ENCODE measurements around the gene QDPR. TPM values are rescaled to one million over a fixed set of nuclear protein-coding genes. Genes with fewer than 3 reads are reported as not detected.

Gene QDPR
- 10 to 100 TPM; 20.5 to 28.9 (median 23.6) TPM for polyA plus RNA-seq

- peak within 1 kb of the TSS; percentile 3 to 79 (median 64) for H3K27ac Mint-ChIP-seq
- peaks cover 0 to 6% (median 5%) of the 10 kb centered on the region in 3 donors for H3K27me3 Mint-ChIP-seq (ENCODE audit: low read depth in 3 of 3)
- DNase-seq = peak; percentile 61 to 65 (median 64)
- no peaks in the 10 kb centered on the region for H3K9me3 Mint-ChIP-seq
- peak within 1 kb of the TSS; percentile 92 to 97 (median 95) for H3K4me3 Mint-ChIP-seq
- H3K36me3 Mint-ChIP-seq = no peaks in the 10 kb centered on the region
- H3K4me1 Mint-ChIP-seq = peaks cover 29 to 38% of the 10 kb centered on the region in 2 donors
Measured at GRCh38 chr4:17511950-17512795, at the start of gene QDPR. Gene QDPR (minus strand): TSS chr4:17512090. CDS start chr4:17512054, 36 bp downstream.

- no peak for DNase-seq
- H3K4me3 Mint-ChIP-seq = no peak overlapping the region
- H3K36me3 Mint-ChIP-seq = no peaks in the 10 kb centered on the region
- no peaks in the 10 kb centered on the region for H3K4me1 Mint-ChIP-seq
- H3K27me3 Mint-ChIP-seq (ENCODE audit: low read depth in 3 of 3) = no peaks in the 10 kb centered on the region
- no peaks in the 10 kb centered on the region for H3K9me3 Mint-ChIP-seq
- no peak overlapping the region for H3K27ac Mint-ChIP-seq
Measured at GRCh38 chr4:17561195-17561909, 49.5 kb upstream of the QDPR start.

- no peaks in the 10 kb centered on the region for H3K9me3 Mint-ChIP-seq
- DNase-seq = no peak
- peaks cover 0 to 3% (median 1%) of the 10 kb centered on the region in 3 donors for H3K27me3 Mint-ChIP-seq (ENCODE audit: low read depth in 3 of 3)
- H3K36me3 Mint-ChIP-seq = no peaks in the 10 kb centered on the region
- H3K4me1 Mint-ChIP-seq = no peaks in the 10 kb centered on the region
- H3K27ac Mint-ChIP-seq = no peak overlapping the region
- H3K4me3 Mint-ChIP-seq = no peak overlapping the region
Measured at GRCh38 chr4:17560065-17560673, 48.3 kb upstream of the QDPR start.

- Mint-ChIP-seq H3K27ac (no peak overlapping the region), H3K4me1 (no peaks in the 10 kb centered on the region)
Measured at GRCh38 chr4:17559709-17560048, 47.8 kb upstream of the QDPR start.

GRCh38 chr4:17558941-17559708 lies 47.2 kb upstream of the QDPR start:
- Mint-ChIP-seq H3K27ac (no peak overlapping the region), H3K4me1 (no peaks in the 10 kb centered on the region), H3K4me3 (no peak overlapping the region), H3K27me3 (ENCODE audit: low read depth in 3 of 3) (peaks cover 0 to 9% (median 5%) of the 10 kb centered on the region in 3 donors), H3K9me3 (peaks cover 0 to 2% (median 0%) of the 10 kb centered on the region in 6 donors), H3K36me3 (no peaks in the 10 kb centered on the region)
- no peak for DNase-seq

More at GRCh38 chr4:17559709-17560048, 47.8 kb upstream of the QDPR start:
- H3K9me3 Mint-ChIP-seq = peaks cover 0 to 2% (median 0%) of the 10 kb centered on the region in 6 donors
- peaks cover 0 to 8% (median 4%) of the 10 kb centered on the region in 3 donors for H3K27me3 Mint-ChIP-seq (ENCODE audit: low read depth in 3 of 3)
- no peak for DNase-seq
- no peaks in the 10 kb centered on the region for H3K36me3 Mint-ChIP-seq
- H3K4me3 Mint-ChIP-seq = no peak overlapping the region

- H3K27ac Mint-ChIP-seq = no peak overlapping the region
- H3K4me3 Mint-ChIP-seq = no peak overlapping the region
- no peak for DNase-seq
Measured at GRCh38 chr4:17557880-17558279, 46.0 kb upstream of the QDPR start.

GRCh38 chr4:17556498-17556897 lies 44.6 kb upstream of the QDPR start:
- Mint-ChIP-seq H3K4me1 (no peaks in the 10 kb centered on the region), H3K36me3 (no peaks in the 10 kb centered on the region), H3K27ac (no peak overlapping the region), H3K4me3 (no peak overlapping the region), H3K27me3 (ENCODE audit: low read depth in 3 of 3) (peaks cover 2 to 9% (median 5%) of the 10 kb centered on the region in 3 donors), H3K9me3 (peaks cover 0 to 2% (median 0%) of the 10 kb centered on the region in 6 donors)
- DNase-seq = no peak

More at GRCh38 chr4:17557880-17558279, 46.0 kb upstream of the QDPR start:
- H3K36me3 Mint-ChIP-seq = no peaks in the 10 kb centered on the region
- H3K4me1 Mint-ChIP-seq = no peaks in the 10 kb centered on the region
- H3K9me3 Mint-ChIP-seq = peaks cover 0 to 2% (median 0%) of the 10 kb centered on the region in 6 donors
- peaks cover 0 to 9% (median 5%) of the 10 kb centered on the region in 3 donors for H3K27me3 Mint-ChIP-seq (ENCODE audit: low read depth in 3 of 3)

- no peaks in the 10 kb centered on the region for H3K36me3 Mint-ChIP-seq
- peaks cover 0 to 2% (median 0%) of the 10 kb centered on the region in 6 donors for H3K9me3 Mint-ChIP-seq
- no peak overlapping the region for H3K27ac Mint-ChIP-seq
- H3K27me3 Mint-ChIP-seq (ENCODE audit: low read depth in 3 of 3) = peaks cover 5 to 13% (median 5%) of the 10 kb centered on the region in 3 donors
- no peaks in the 10 kb centered on the region for H3K4me1 Mint-ChIP-seq
- no peak for DNase-seq
- no peak overlapping the region for H3K4me3 Mint-ChIP-seq
Measured at GRCh38 chr4:17554568-17554967, 42.7 kb upstream of the QDPR start.

GRCh38 chr4:17552427-17552826 lies 40.5 kb upstream of the QDPR start:
- H3K36me3 Mint-ChIP-seq = no peaks in the 10 kb centered on the region
- H3K27me3 Mint-ChIP-seq (ENCODE audit: low read depth in 3 of 3) = peaks cover 5 to 13% (median 8%) of the 10 kb centered on the region in 3 donors
- peaks cover 0 to 2% (median 0%) of the 10 kb centered on the region in 6 donors for H3K9me3 Mint-ChIP-seq
- no peak for DNase-seq
- peaks cover 0 to 6% of the 10 kb centered on the region in 2 donors for H3K4me1 Mint-ChIP-seq
- H3K4me3 Mint-ChIP-seq = no peak overlapping the region
- H3K27ac Mint-ChIP-seq = no peak overlapping the region

- DNase-seq = no peak
- Mint-ChIP-seq H3K27ac (no peak overlapping the region), H3K4me3 (peak overlapping the region in 1 of 5 donors; percentile 4), H3K4me1 (peaks cover 0 to 6% of the 10 kb centered on the region in 2 donors), H3K36me3 (no peaks in the 10 kb centered on the region), H3K27me3 (ENCODE audit: low read depth in 3 of 3) (peaks cover 5 to 13% (median 8%) of the 10 kb centered on the region in 3 donors), H3K9me3 (peaks cover 0 to 2% (median 0%) of the 10 kb centered on the region in 6 donors)
Measured at GRCh38 chr4:17550549-17550948, 38.7 kb upstream of the QDPR start.

- no peak for DNase-seq
- Mint-ChIP-seq H3K27me3 (ENCODE audit: low read depth in 3 of 3) (peaks cover 3 to 9% (median 3%) of the 10 kb centered on the region in 3 donors), H3K27ac (no peak overlapping the region), H3K4me1 (peaks cover 0 to 6% of the 10 kb centered on the region in 2 donors), H3K4me3 (no peak overlapping the region), H3K9me3 (no peaks in the 10 kb centered on the region), H3K36me3 (no peaks in the 10 kb centered on the region)
Measured at GRCh38 chr4:17546678-17547077, 34.8 kb upstream of the QDPR start.

- no peaks in the 10 kb centered on the region for H3K9me3 Mint-ChIP-seq
- H3K27me3 Mint-ChIP-seq (ENCODE audit: low read depth in 3 of 3) = peaks cover 3 to 9% (median 3%) of the 10 kb centered on the region in 3 donors
- DNase-seq = no peak
- H3K4me3 Mint-ChIP-seq = peak overlapping the region in 1 of 5 donors; percentile 15
- H3K36me3 Mint-ChIP-seq = no peaks in the 10 kb centered on the region
- no peak overlapping the region for H3K27ac Mint-ChIP-seq
- peaks cover 0 to 6% of the 10 kb centered on the region in 2 donors for H3K4me1 Mint-ChIP-seq
Measured at GRCh38 chr4:17546222-17546621, 34.3 kb upstream of the QDPR start.
